CD4-positive, CD25-positive, alpha-beta regulatory T cell (primary cell): ENCODE data around the gene SMAD7. TPM values are rescaled to one million over a fixed set of nuclear protein-coding genes. Genes with fewer than 3 reads are reported as not detected.

Source experiments
- ATAC-seq, 2 donors: fragments of 150-1000 bp; cut with Tn5 transposase; one replicate each; pipeline ENCODE4 v1.10.0; 2021; ENCODE audit warnings: low read depth in 2 of 2, moderate number of reproducible peaks in 2 of 2, moderate library complexity in 1 of 2
- DNase-seq, 3 donors: peaks; one replicate each; pipeline versions ENCODE4 v3.0.0 to v3.0.0-alpha.2; 2012 to 2022; ENCODE audit warnings: mixed read lengths in 1 of 3
- H3K27ac ChIP-seq: one replicate; pipeline ENCODE4 v1.7.0; 2013; ENCODE audit warnings: mild to moderate bottlenecking, low read length; ENCODE audit not compliant: insufficient read depth, poor library complexity, severe bottlenecking
- H3K27me3 ChIP-seq: one replicate; pipeline ENCODE4 v1.7.0; 2013; ENCODE audit warnings: low read length; ENCODE audit not compliant: control insufficient read depth, insufficient read depth
- H3K36me3 ChIP-seq: one replicate; pipeline ENCODE4 v1.7.0; 2013; ENCODE audit warnings: mild to moderate bottlenecking, low read length, moderate library complexity; ENCODE audit not compliant: control insufficient read depth, insufficient read depth
- H3K4me1 ChIP-seq: 2 replicates; pipeline ENCODE4 v1.7.0; 2013; ENCODE audit warnings: mild to moderate bottlenecking, low read length; ENCODE audit not compliant: insufficient read depth, control insufficient read depth, poor library complexity, severe bottlenecking
- H3K4me3 ChIP-seq: one replicate; pipeline ENCODE4 v1.7.0; 2013; ENCODE audit warnings: low read depth, mild to moderate bottlenecking, low read length, moderate library complexity
- H3K9me3 ChIP-seq, 2 experiments: 1 replicate in 1 of 2; 2 replicates in 1 of 2; pipeline ENCODE4 v1.7.0; 2013; ENCODE audit warnings: low read length in 2 of 2, mild to moderate bottlenecking in 1 of 2, moderate library complexity in 1 of 2; ENCODE audit not compliant: control insufficient read depth in 2 of 2
- H3K27ac Mint-ChIP-seq, 3 donors: one replicate each; pipeline ENCODE4 v1.8.0; 2020 to 2022; ENCODE audit warnings: mild to moderate bottlenecking in 3 of 3, mixed read lengths in 3 of 3, moderate library complexity in 2 of 3
- H3K27me3 Mint-ChIP-seq: one replicate; pipeline ENCODE4 v1.8.0; 2022; ENCODE audit warnings: mild to moderate bottlenecking, mixed read lengths
- H3K36me3 Mint-ChIP-seq: one replicate; pipeline ENCODE4 v1.8.0; 2020; ENCODE audit warnings: mixed read lengths
- H3K4me1 Mint-ChIP-seq, 4 donors: one replicate each; pipeline ENCODE4 v1.8.0; 2020 to 2022; ENCODE audit warnings: mixed read lengths in 4 of 4, mild to moderate bottlenecking in 1 of 4
- H3K4me3 Mint-ChIP-seq, 4 donors: one replicate each; pipeline ENCODE4 v1.8.0; 2020 to 2022; ENCODE audit warnings: mild to moderate bottlenecking in 4 of 4, mixed read lengths in 4 of 4, moderate library complexity in 3 of 4
- H3K9me3 Mint-ChIP-seq, 7 donors: one replicate each; pipeline ENCODE4 v1.8.0; 2020 to 2022; ENCODE audit warnings: mixed read lengths in 7 of 7, mild to moderate bottlenecking in 3 of 7, moderate library complexity in 2 of 7
- polyA plus RNA-seq, 4 donors: library from polyadenylated mRNA; unstranded; fragments of 300-500 nt; fragmentation: Illumina TruSeq; gene quantifications; one replicate each; pipeline ENCODE4 v1.2.3, GENCODE V29; 2021
- total RNA-seq: library from RNA; stranded (reverse); gene quantifications from one replicate; pipeline ENCODE4 v1.2.3, GENCODE V29; 2022

The SMAD7 gene
- total and polyA plus RNA-seq, 5 donors from 2014 or later: 1.7 to 64.0 (median 7.0) TPM

DNA sequence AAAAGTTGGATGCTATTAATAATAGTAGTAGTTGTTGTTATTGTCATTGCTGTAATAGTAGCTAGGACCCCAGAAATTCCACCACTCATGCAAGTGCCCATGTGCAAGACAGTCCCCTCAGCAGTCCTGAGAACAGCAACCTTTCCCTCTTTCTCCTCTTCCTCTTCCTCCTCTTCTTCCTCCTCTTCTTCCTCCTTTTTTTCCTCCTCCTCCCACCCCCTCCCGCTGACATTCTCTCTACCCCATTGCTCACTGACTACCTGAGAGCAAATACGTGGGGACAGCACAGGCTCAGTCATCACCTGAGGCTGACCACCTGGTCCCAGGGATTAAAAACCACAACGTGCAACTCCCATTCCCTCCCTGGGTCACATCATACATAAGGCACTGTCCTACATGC is 41.8 kb downstream of the SMAD7 start:
- H3K27me3 Mint-ChIP-seq: peaks cover 7% of the 10 kb centered on the region
- ATAC-seq: no peak
- no peak for DNase-seq
- no peaks in the 10 kb centered on the region for H3K36me3 Mint-ChIP-seq
- H3K4me1 ChIP-seq: peaks cover 7% of the 10 kb centered on the region
- H3K27me3 ChIP-seq: no peaks in the 10 kb centered on the region
- no peak overlapping the region for H3K27ac ChIP-seq
- peaks cover 9% of the 10 kb centered on the region in 2 experiments for H3K9me3 ChIP-seq
- H3K9me3 Mint-ChIP-seq: peaks cover 0 to 16% (median 4%) of the 10 kb centered on the region in 7 donors
- H3K4me1 Mint-ChIP-seq: peaks cover 5 to 25% (median 15%) of the 10 kb centered on the region in 4 donors
- peaks cover 2% of the 10 kb centered on the region for H3K36me3 ChIP-seq
- H3K4me3 ChIP-seq: no peak overlapping the region
- H3K4me3 Mint-ChIP-seq: no peak overlapping the region
- H3K27ac Mint-ChIP-seq: peak overlapping the region in 1 of 3 donors; percentile 25

DNA sequence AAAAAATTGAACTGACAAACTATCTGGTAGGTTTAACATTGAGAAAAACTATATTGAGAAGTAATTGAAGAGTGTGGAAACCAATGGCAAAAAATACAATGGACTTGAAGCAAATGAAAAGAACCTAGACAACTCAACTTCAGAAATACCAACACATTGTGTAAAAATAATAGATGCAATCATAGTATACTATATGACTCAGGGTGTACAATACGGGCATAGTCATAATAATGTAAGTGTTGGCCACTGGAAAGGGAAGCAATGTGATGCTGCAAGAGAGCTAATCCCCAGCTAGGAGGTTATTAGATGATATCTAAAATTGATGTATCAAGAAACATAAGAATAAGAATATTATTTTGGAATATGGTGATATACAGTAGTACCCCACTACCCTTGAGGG is 45.3 kb downstream of the SMAD7 start:
- DNase-seq: no peak
- Histone ChIP-seq H3K36me3 (peaks cover 2% of the 10 kb centered on the region), H3K9me3 (peaks cover 9% of the 10 kb centered on the region in 2 experiments), H3K27me3 (no peaks in the 10 kb centered on the region), H3K4me3 (no peak overlapping the region), H3K27ac (no peak overlapping the region), H3K4me1 (peaks cover 7% of the 10 kb centered on the region)
- no peaks in the 10 kb centered on the region for H3K36me3 Mint-ChIP-seq
- peaks cover 0 to 16% (median 4%) of the 10 kb centered on the region in 7 donors for H3K9me3 Mint-ChIP-seq
- H3K27ac Mint-ChIP-seq: no peak overlapping the region
- peaks cover 5 to 17% (median 9%) of the 10 kb centered on the region in 4 donors for H3K4me1 Mint-ChIP-seq
- no peak overlapping the region for H3K4me3 Mint-ChIP-seq
- H3K27me3 Mint-ChIP-seq: no peaks in the 10 kb centered on the region
- no peak for ATAC-seq

DNA sequence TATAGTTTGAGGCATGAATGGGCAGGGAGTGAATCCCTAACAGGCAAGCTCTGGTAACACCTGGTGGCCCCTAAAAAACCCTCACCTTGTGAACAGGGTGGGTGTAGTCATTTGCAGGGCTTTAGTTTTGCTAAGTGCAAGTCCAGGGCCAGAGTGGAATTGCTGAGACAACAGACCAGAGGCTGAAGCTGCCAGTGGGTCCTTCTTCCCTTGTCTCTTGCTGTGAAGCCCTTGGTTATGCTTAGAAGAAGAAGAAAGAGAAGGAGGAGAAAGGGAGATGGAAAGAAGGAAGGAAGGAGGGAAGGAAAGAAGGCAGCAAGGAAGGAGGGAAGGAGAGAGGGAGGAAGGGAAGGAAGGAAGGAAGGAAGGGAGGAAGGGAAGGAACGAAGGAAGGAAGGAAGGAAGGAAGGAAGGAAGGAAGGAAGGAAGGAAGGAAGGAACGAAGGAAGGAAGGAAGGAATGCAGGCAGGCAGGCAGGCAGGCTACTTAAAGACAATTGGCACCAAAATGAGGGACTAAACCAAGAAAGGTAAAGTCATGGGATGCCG is 45.8 kb downstream of the SMAD7 start:
- no peak overlapping the region for H3K4me3 Mint-ChIP-seq
- H3K27ac Mint-ChIP-seq: peak overlapping the region in 1 of 3 donors; percentile 51
- Histone ChIP-seq H3K9me3 (peaks cover 9% of the 10 kb centered on the region in 2 experiments), H3K27me3 (no peaks in the 10 kb centered on the region), H3K27ac (no peak overlapping the region), H3K36me3 (peaks cover 2% of the 10 kb centered on the region), H3K4me3 (no peak overlapping the region), H3K4me1 (peaks cover 3% of the 10 kb centered on the region)
- no peaks in the 10 kb centered on the region for H3K36me3 Mint-ChIP-seq
- peaks cover 0 to 16% (median 4%) of the 10 kb centered on the region in 7 donors for H3K9me3 Mint-ChIP-seq
- peaks cover 4 to 16% (median 7%) of the 10 kb centered on the region in 4 donors for H3K4me1 Mint-ChIP-seq
- ATAC-seq (no peak), DNase-seq (no peak)
- H3K27me3 Mint-ChIP-seq: no peaks in the 10 kb centered on the region

DNA sequence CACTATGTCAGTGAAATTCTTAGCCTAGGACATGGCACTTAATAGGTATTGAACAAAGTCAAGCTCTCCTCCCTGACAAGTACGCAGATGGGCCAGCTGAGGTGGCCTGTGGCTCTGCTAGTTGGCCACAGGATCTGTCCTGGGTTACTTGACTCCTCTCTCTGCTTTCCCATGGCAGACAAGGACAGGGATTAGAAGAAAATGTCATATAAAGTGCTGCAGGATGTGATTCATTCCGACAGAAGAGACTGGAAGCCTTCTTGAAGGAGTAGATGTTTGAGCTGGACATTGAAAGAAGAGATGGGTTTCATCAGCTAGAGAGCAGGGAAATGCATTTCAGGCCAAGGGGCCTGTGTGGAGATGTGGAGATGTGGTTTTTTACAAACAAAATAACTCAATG is 46.7 kb downstream of the SMAD7 start:
- H3K36me3 Mint-ChIP-seq: no peaks in the 10 kb centered on the region
- Histone ChIP-seq H3K9me3 (peaks cover 9% of the 10 kb centered on the region in 2 experiments), H3K36me3 (peaks cover 2% of the 10 kb centered on the region), H3K27me3 (no peaks in the 10 kb centered on the region), H3K4me3 (no peak overlapping the region), H3K27ac (no peak overlapping the region), H3K4me1 (no peaks in the 10 kb centered on the region)
- DNase-seq: no peak
- H3K4me1 Mint-ChIP-seq: peaks cover 0 to 11% (median 3%) of the 10 kb centered on the region in 4 donors
- H3K9me3 Mint-ChIP-seq: peaks cover 0 to 19% (median 5%) of the 10 kb centered on the region in 7 donors
- ATAC-seq: no peak
- no peak overlapping the region for H3K4me3 Mint-ChIP-seq
- H3K27me3 Mint-ChIP-seq: no peaks in the 10 kb centered on the region
- no peak overlapping the region for H3K27ac Mint-ChIP-seq

DNA sequence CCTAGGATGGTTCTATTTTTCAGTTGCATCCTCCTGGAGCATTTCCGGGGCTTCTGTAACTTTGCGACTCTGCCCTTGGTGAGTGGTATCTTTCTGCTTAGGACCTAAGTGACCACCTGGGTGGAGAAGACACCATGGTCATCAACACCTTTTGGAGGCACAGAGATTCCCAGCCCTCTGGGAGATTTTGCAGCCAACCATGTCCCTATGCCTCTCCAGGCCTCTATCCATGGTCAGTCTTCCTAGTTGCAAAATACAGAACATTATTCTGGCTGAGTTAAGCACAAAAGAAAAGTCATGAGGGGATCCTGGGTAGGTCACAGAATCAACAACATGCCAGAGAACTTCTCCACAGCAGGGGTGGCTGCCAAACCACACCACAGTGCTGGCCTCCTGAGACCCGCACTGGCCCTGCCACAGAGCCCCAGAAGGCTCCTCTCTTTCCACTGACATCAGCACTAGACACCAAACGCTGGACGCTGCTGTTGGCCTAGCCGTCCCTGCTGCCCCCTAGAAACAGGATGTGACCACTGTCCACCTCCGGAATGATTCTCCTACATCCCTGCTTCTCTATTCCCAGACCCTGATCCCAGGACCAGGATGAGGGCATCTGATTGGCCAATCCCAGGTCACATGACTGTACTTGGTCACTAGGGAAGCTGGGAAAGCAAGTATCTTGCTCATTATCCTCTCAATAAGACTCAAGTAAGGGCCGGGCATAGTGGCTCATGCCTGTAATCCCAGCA is 47.7 kb downstream of the SMAD7 start:
- Histone ChIP-seq H3K9me3 (peaks cover 9% of the 10 kb centered on the region in 2 experiments), H3K4me1 (no peaks in the 10 kb centered on the region), H3K27me3 (no peaks in the 10 kb centered on the region), H3K36me3 (peaks cover 2% of the 10 kb centered on the region), H3K27ac (no peak overlapping the region), H3K4me3 (no peak overlapping the region)
- Mint-ChIP-seq H3K4me3 (no peak overlapping the region), H3K4me1 (peaks cover 0 to 6% (median 3%) of the 10 kb centered on the region in 4 donors), H3K36me3 (no peaks in the 10 kb centered on the region), H3K9me3 (peaks cover 0 to 19% (median 5%) of the 10 kb centered on the region in 7 donors), H3K27me3 (peaks cover 4% of the 10 kb centered on the region), H3K27ac (no peak overlapping the region)
- ATAC-seq (no peak), DNase-seq (no peak)

DNA sequence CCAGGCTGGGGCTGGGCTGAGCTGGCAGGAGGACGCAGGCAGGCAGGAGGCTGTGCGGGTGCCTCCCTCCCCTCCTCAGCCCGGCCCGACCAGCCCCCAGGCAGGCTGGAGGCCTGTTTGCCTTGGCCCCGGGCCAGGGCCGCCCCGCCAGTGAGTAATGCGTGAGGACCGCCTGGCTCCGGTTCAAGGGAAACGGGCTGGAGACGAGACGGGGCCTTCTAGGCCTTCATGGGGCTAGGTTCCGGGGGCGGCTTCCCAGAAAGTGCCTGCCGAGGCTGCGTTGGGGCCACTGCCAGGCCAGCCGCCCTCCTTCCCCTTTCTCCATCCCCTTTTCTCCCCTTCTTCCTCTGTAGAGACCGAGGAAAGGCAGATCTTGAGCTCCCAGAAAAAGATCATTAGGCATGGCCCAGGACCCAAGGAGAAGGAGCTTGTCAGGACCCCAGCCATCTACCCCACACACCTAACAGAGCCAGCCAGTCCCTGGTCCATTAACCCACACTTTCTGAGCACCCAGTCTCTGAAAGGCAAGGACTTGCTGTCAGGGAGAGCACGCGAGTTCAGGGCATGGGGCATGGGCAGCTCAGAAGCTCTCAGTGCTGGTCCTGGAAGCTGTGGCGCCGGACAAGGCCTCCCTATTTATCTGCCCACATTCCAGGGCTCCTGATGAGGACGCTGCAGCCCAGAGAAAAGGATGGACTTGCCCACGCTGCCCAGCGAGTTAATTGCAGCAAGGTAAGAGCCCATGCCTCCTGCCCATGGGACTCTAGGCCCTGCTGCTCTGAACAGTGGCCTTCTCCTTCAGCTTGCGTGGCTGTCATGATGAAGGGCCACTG is 48.5 kb downstream of the SMAD7 start:
- H3K27ac ChIP-seq: no peak overlapping the region
- H3K9me3 ChIP-seq: peaks cover 9% of the 10 kb centered on the region in 2 experiments
- H3K36me3 ChIP-seq: peaks cover 2% of the 10 kb centered on the region
- no peaks in the 10 kb centered on the region for H3K36me3 Mint-ChIP-seq
- no peak overlapping the region for H3K4me3 Mint-ChIP-seq
- H3K4me1 ChIP-seq: no peaks in the 10 kb centered on the region
- no peak overlapping the region for H3K4me3 ChIP-seq
- H3K27me3 Mint-ChIP-seq: peaks cover 4% of the 10 kb centered on the region
- ATAC-seq (no peak), DNase-seq (no peak)
- H3K9me3 Mint-ChIP-seq: peaks cover 0 to 19% (median 5%) of the 10 kb centered on the region in 7 donors
- H3K27me3 ChIP-seq: no peaks in the 10 kb centered on the region
- no peak overlapping the region for H3K27ac Mint-ChIP-seq
- H3K4me1 Mint-ChIP-seq: peaks cover 0 to 6% (median 3%) of the 10 kb centered on the region in 4 donors

DNA sequence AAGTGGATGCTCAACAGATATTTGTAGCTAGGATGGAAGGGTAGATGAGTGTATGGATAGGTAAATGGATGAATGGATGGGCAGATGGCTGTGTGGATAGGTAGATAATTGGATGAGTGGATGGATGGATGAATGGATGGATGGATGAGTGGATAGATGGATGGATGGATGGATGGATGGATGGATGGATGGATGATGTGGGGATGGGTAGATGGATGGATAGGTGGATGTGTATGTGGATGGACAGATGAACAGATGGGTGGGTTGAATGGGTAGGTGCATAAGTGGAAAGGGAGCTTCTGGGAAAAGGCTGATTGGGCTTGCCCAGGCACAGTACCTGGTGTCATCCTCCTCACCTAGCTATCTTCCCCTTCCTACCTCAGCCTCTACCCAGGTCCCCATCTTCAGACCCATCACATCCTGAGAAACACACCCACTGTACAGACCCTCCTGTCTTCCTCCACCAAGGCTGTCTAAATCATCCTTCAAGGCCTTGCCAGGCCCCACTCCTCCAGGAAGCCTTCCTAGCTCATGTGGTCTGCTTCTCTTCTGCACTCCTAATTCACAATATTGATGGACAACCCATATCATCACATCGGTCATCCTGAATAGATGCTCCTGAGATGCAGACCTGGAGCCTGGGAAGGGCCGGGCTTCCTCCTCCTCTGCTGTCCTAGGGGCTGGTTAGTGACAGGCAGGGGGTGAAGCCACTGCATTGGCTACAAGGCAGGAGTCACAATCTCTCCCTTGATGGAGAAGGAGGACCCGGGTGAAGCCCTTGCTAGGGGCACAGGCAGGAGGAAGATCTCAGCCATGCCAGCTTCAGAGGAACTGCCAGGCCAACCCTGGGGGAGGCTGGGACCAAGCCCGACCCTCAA is 49.4 kb downstream of the SMAD7 start:
- H3K27ac Mint-ChIP-seq: no peak overlapping the region
- ATAC-seq: no peak
- peaks cover 9% of the 10 kb centered on the region in 2 experiments for H3K9me3 ChIP-seq
- no peaks in the 10 kb centered on the region for H3K27me3 ChIP-seq
- H3K27me3 Mint-ChIP-seq: peaks cover 4% of the 10 kb centered on the region
- H3K4me1 ChIP-seq: no peaks in the 10 kb centered on the region
- no peak overlapping the region for H3K27ac ChIP-seq
- no peak overlapping the region for H3K4me3 ChIP-seq
- no peak overlapping the region for H3K4me3 Mint-ChIP-seq
- no peaks in the 10 kb centered on the region for H3K36me3 Mint-ChIP-seq
- DNase-seq: no peak
- H3K4me1 Mint-ChIP-seq: peaks cover 0 to 6% (median 3%) of the 10 kb centered on the region in 4 donors
- H3K36me3 ChIP-seq: peaks cover 2% of the 10 kb centered on the region
- peaks cover 0 to 19% (median 5%) of the 10 kb centered on the region in 7 donors for H3K9me3 Mint-ChIP-seq
